Hippocampal formation (tissue), 2 donors: ENCODE data around the gene OARD1.
A peak's percentile ranks its signal among the peaks of the same experiment; 100 is the strongest.
"Not testable (repeated sequence)": the region's sequence is repeated elsewhere in the genome, so short reads cannot be mapped to it uniquely, and the experiment has no call there.

Source experiments
- DNase-seq, 2 donors: peaks; one replicate each; lab custom pipeline; 2025; lab: John Stamatoyannopoulos, UW

Gene OARD1, protein sequence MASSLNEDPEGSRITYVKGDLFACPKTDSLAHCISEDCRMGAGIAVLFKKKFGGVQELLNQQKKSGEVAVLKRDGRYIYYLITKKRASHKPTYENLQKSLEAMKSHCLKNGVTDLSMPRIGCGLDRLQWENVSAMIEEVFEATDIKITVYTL

DNA sequence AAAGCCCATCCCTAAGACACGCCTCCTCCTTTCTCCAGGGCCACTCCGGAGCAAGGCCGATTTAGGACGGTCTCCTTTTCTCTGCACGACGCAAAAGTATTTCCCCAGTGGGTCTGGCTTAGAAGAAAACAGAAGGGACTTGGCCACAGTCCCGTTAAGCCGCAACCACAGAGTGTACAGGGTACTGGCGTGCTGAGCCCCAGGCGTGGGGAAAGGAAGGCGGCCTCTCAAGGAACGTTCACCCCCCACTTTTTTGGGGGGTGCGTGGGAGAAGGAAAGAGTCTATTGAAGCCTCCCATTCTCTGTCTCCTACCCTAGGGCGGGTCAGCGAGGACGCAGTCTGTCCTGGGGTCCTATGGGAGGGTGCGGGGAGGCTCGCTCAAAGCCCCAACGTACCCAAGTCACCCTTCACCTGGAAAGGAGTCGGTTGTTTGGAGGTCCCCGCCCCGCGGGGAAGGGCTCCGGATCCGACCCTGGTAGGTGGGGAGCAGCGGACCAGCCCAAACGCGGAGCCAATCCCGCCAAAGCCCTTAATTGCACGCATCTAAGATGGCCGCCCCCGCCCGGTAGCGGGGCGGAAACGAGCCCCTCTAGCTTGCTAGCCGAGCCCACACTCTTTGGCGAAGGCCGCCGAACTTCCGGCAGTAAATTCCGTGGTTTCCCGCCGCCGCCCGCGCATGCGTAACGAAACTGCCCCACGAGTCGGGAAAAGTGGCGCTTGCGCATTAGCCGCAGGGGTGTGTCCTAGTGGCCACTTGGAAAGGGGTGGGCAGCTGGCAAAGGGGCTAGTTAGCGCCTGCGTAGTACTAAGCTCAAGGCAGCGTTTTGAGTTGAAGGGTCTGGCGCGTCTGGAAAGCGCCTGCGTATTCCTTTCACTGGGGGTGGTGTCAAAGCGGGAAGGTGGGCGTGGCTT, at the start of gene OARD1:
Gene OARD1 (minus strand): TSS at position 434 of the 913 bp plus-strand sequence. CDS start 722 bp downstream, outside the sequence.
- peak; percentile 97 to 100 for DNase-seq

DNA sequence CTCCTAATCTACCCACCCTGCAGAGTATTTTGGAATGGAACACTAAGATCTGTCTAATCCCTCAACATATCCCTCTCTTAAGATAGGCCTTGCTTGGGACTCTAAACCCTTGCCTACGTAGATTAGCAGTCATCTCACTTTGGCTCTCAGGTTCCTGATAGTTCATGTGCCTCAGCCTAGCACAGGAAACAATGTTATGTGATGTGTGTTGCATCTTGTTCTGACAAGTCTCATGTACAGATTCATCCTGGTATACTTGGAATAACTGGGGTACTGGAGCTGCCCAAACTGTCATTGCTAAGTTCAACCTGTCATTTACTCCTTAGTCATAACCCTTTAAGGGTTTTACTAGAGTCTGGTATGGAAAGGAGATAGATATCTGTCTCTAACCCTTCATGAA, 47.9 kb upstream of the OARD1 start:
- DNase-seq: no peak

DNA sequence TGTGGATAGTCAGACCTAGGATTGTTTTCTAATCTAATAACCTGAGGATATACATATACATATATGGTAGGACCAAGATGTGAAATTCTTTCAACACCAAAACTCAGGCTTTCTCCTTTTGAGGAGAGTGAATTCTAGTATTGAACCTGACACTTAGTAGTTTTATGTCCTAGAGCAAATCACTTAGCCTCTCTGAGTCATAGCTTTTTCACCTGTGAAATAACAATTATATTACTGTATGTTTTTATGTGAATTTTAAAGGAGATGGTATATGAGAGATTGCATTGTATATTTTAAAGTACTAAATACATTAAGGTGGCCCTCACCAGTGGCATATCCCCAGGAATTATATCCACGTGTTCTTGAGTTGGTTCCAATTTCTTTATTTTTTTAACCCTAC, 47.4 kb upstream of the OARD1 start:
- no peak for DNase-seq

DNA sequence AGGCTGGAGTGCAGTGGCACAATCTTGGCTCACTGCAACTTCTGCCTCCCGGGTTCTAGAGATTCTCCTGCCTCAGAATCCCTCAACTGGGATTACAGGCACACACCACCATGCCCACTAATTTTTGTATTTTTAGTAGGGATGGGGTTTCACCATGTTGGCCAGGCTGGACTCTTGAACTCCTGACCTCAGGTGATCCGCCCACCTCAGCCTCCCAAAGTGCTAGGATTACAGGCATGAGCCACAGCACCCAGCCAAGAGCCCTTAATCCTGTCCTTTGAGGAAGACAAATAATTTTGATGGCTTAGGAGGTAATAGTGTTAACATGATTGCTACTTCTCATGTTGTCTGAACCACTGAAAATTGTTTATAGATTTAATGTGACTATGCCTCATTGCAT, 42.9 kb upstream of the OARD1 start:
- DNase-seq: not testable (repeated sequence)

DNA sequence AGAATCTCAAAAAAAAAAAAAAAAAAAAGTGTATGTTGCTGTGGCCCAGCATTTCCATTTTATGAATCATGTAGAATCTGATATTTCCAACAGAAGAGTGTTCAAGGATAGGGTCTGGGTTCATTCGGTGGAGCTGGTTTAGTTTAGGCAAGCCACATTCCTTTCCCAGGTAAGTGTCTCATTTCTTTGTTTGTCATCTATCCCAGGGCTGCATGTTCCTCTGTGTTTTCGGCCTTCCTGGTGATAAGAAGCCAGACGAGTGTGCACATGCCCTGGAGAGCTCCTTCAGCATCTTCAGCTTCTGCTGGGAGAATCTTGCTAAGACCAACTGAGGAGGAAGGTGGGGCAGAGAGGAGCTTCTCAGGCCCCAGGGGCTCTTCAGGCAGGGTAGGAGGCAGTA, 38.9 kb upstream of the OARD1 start:
- no peak for DNase-seq

DNA sequence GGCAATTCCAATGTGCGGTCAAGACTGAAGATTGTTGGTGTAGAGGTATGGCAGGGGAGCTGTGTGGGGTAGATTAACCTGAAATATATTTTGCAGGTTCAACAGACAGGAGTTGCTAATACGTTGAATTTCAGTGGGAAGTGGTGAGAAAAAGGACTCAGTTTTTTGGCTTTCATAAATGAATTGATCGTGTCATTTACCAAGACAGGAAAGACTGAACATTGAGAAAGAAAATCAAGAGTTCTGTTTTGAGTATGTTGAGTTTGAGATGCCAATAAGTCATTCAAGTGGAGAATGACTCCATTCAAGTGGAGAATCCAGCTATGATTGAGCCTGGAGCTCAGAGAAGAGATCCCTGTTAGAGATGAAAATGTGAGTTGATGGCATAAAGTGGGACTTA, 31.7 kb upstream of the OARD1 start:
- DNase-seq: no peak

DNA sequence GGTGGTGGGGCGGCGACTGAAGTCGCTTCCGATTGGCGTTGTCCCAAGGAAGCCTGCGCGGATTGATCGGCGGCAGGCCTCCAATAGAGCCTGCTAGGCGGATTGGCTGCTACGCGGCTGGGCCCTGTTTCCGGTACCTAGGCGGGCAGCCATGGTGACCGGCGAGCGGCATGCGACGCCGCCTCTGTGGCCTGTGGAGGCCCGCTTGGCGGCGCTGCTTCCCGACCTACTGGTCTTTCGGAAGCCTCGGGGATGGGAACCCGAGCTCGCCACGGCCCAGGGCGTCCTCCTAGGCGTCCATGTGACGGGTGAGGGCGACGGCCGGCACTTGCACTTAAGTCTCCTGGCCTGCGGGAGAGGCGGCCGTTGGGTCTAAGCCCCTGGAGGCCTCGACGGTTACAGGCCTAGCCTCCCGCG, 28.7 kb upstream of the OARD1 start:
- DNase-seq: no peak

DNA sequence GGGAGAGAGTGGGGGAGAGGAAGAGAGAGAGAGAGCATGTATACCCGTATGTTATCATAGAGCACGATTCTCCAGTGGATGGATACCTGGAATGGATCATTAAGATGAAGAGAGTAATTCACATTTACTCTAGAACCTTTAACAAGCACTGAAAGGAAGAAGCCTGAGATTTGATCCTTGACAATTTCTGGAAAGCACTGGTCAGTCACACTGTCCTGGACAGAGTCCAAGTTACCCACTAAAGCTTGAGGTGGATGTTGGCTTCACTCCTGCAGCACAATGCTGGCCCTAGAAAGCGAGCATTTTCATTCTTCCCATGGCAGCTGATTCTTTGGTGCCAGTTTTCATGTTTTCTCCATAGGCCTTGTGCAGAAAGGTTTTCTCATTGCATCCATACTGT, 26.2 kb upstream of the OARD1 start:
- no peak for DNase-seq

DNA sequence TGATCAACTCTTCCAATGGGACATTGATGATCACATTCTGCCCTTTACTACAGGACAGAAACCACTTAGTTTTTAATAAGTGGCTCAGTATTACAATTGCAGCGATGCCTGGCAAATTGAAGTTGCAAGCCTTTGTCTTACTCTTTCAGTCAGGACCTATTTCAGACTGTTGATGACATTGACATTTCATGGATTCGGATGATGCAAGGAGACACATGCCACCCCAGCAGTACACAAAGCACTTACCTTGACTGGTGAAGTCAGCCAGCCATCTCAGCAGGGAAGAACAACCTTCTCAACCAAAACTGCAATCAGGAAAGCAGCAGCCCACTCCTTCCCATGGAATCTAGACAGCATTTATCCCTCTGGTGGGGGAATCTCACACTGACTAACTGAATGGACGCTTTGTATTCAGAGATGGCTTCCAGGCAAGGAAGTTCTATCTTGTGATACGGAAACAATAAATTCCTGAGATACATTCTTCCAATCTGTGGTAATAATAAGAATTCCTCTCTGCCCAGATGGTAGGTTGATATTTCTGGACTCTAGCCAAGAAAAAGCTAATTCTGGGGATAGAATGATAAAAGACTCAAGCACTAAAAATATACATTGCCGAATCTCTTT, 25.4 kb upstream of the OARD1 start:
- DNase-seq: peak in 1 of 2 donors; percentile 3

DNA sequence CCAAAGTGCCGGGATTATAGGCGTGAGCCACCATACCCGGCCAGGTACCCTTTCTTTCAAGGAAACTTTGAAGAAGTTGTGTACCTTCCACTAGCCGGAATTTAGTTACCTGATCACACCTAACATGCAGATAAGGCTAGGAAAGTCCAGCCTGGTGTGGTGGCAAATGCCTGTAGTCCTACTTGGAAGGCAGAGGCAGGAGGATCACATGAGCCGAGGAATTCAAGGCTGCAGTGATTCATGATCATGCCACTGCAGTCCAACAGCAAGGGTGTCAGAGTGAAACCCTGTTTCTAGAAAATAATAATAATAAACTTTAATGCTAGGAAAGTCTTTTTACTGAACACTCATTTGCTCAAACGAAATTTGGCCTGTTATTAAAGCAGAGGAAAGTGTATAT, 21.6 kb upstream of the OARD1 start:
- DNase-seq: no peak

DNA sequence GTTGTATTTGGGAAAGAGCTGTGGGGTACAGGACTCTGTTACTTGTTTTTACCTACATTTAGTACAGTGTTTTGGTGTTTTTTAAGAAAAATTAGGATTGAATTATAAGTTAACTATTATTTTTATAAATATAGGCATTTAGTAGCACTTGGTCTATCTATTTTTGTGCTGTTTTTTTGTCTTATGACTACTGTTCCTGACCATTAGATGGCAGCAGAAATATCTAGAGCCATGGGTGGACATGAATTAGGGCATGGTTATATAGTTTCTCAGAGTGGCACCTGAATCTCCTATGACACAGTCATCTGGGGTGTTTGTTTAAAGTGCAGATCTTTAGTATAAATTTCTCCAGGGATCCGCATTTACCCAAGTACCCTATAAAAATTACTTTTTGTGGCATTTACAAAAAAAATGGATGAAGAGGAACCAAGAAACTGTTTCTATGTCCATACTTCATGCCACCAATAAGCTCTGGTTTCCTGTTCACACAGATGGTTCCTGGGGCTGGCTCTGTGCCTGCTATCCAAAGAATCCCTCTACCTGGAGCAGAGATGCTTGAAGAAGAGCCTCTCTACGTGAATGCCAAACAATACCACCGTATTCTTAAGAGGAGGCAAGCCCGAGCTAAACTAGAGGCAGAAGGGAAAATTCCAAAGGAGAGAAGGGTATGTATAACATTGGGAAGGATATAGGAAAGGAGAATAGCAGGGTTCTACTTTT, 20.4 kb upstream of the OARD1 start:
- peak in 1 of 2 donors; percentile 20 for DNase-seq

DNA sequence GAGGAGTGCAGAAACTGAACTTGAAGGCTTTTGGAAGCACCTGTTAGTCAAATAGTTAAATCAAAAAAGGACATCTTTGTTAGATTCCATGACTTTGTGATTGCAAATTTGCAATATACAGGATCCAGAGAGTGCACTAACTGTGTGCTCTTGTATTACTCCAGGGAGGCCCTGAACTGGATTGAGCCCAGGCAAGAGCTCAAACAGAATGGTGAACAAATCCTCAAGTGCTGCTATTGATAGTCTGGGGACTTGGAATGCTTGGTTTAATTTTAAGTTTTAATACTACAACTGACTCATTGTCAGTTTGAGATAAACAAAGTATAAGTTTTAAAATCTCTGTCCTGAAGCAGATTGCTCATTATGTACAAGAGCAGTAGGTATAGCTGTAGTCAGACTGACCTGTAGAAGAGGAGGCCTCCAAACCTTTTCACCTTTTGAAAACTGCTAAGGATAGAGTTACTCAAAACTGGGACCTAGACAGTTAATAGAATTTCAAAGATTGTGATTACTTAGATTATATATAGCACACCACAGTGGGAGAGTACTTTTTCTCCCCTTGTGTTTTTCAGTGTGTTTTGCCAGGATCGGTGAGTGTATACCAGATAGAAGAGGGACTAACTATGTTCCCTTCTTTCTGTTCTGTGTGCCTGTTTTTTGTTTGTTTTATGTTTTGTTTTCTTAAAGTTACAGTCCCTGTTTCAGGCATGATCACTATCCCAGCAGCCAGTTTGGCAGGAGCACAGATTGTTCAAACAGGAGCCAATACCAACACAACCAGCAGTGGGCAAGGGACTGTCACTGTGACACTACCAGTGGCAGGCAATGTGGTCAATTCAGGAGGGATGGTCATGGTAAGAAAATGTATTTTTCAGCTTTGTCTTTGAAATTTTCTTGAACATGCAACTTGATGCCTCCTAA, 18.9 kb upstream of the OARD1 start:
- DNase-seq: no peak

DNA sequence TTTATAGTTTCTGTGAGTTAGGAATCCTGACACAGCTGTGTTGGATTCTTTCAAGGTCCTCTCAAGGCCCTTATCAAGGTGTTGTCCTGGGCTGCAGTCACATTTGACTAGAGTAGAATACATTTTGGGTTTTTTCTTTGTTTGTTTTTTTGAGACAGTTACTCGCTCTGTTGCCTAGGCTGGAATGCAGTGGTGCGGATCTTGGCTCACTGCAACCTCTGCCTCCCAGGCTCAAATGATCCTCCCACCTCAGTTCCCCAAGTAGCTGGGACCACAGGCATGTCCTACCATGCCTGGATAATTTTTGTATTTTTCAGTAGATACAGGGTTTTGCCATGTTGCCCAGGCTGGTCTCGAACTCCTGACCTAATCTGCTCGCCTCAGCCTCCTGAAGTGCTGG, 16.3 kb upstream of the OARD1 start:
- no peak for DNase-seq

DNA sequence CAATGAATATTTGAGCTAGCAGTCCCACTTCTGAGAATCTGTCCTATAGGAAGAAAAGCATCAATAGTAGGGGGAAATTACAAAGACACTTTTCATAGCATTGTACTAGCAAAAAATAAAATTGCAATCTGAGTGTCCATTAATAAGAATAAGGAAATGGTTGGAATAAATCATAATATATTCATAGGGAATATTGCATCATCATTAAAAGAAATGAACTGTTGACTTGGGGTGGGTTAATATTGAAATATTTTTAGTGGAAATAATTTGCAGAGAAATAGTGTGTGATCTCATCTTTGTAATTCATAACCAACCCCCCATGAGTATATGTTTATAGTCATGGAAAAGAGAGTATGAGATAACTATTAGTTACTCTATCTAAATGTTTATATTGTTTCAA, 13.0 kb upstream of the OARD1 start:
- no peak for DNase-seq

DNA sequence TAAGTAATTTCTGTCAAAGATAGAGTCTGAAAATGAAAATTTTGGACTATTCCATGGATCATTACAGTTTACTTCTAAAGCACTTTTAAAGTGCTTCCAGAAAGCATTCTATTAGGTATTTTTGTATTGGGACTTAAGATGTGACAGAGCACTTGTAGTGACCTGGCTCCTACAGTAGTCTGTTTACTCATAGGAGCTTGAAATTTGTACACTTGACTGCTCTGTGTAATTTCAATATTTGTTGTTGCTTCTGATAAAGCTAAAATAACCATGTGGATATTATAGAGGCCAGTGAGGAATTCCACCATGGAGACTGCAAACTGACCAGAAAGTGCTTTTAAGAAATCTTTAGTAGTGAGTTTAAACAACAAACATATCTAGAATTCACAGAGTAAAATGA, 10.9 kb upstream of the OARD1 start:
- no peak for DNase-seq

DNA sequence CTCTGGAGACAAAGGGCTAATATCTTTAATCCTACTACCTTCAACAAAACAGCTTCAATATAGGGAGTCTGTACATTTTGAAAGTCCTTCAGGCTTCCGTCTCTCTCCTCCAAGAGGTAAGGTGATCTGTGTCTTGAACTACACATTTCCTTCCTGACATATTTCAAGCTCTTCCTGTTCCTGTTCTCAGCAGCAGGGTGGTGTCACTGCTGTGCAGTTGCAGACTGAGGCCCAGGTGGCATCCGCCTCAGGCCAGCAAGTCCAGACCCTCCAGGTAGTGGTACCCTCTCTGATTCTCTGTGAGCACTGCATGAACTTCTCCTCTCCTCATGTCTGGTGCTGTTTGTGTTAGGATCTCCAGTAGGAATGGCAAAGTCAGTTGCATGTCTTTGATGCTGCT, 8.5 kb upstream of the OARD1 start:
- DNase-seq: no peak

DNA sequence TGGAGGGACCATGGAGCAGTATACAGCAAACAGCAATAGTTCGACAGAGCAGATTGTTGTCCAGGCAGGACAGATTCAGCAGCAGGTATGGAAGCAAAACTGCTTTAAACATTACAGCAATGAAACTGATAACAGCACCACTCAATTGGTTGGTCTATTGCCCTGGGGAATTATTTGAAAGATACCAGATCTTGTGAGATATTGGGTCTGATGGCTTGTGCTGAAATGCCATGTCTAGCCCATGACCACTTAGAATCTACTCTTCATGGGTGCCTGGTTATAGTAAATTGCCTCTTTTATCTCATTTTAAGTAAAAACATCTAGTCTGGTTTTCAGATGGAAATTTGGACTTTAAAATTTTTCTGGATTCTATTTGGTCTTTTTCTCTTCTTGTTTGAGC, 6.9 kb upstream of the OARD1 start:
- no peak for DNase-seq

DNA sequence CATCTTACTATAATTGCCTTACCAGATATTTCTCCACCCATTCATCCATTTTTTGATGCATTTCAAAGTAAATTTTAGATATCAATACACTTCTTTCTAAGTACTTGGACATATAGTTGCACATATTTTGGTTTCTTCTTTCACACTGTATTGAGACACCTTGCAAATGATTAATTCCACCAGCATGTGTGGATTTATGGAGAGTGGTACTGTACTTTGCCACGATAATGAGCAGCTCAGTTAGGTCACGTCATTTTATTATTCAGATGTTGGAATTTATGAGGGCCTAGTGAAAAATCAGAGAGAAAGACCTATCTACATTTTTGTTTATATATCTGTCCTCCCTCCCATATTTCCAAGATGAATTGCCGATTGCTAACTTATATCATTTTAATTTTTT, 5.9 kb upstream of the OARD1 start:
- DNase-seq: no peak

DNA sequence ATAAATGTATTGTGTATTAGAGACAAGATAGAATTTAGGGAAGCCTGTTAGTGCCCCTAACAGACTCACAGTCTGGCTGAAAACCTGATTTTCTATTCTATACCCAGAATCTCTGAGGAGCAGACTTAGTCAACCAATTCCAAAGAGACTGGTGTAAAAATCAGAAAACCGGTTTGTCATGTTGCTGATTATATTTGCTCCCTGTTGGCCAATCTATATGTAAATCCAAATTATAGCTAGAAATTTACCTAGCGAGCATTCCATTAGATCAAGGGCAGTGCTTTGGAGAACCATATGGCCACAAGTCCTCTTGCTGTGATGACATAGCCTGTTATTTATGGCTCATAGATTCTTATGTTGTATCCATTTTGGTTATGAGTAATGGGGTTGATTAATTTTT, 5.4 kb upstream of the OARD1 start:
- no peak for DNase-seq

DNA sequence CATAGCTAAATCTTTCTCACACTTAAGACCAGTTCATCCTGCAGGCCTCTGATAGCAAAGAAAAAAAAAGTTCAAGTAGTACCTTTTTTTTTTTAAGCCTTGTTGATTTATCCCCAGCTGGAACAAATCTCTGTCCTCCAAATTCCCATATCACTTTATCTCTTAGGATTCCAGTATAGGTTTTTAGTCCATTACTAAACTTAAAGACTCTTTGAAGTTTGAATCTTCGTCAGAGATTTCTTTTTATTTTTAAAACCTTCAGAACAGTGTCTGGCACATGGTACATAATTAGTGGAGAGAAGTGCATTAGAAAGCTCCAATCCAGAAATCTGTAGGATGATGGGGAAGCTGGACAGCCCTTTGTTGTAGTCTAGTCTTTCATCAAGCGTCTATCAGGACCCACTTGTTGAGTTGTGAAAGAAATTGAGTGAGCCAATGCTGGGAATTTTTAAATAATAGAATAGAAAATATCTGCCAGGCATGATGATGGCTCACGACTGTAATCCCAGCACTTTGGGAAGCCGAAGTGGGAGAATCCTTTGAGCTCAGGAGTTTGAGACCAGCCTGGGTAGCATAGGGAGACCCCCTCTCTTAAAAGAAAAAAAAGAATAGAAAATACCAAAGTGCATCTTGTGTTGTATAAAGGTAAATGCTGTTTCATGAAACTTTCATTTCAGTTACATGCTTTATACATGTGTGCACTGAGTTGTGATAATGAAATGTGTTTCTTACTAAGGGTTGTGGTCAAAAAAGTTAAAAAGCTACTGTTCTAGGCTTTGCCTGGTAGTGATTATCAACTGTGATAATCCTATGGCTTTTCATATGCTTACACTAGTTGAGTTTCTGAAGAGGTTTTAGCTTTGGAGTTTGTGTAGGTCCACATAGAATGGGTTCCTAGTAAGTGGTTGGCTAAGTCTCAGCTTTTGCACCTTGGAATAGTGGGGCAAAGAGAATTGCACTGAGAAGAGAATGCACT, 3.8 kb upstream of the OARD1 start:
- DNase-seq: no peak
